Right lobe of liver (tissue), 4 donors: ENCODE measurements around the gene CELSR3.

ENCODE experiments used
- POLR2A ChIP-seq: fragments of 450-650 bp; IDR thresholded peaks from one replicate; pipeline ENCODE4 v1.6.1; 2017; ENCODE audit warnings: antibody characterized with exemption, mild to moderate bottlenecking
- TF ChIP-seq, protein P1 (sequence below), 4 donors: fragments of 200-600 bp in 3 of 4; fragments of 450-650 bp in 1 of 4; IDR thresholded peaks; one replicate each; pipeline versions ENCODE4 v1.5.1 to v1.8.0; 2016 to 2022; ENCODE audit warnings: antibody characterized with exemption in 4 of 4, mild to moderate bottlenecking in 2 of 4
- donor health status: DM: no; HTN: no; CAD: no.
- donor health status: DM: no; HTN: no; CAD: no.
- donor health status: DM: no; HTN: yes; CAD: no.

- TF ChIP-seq, protein P1, sequence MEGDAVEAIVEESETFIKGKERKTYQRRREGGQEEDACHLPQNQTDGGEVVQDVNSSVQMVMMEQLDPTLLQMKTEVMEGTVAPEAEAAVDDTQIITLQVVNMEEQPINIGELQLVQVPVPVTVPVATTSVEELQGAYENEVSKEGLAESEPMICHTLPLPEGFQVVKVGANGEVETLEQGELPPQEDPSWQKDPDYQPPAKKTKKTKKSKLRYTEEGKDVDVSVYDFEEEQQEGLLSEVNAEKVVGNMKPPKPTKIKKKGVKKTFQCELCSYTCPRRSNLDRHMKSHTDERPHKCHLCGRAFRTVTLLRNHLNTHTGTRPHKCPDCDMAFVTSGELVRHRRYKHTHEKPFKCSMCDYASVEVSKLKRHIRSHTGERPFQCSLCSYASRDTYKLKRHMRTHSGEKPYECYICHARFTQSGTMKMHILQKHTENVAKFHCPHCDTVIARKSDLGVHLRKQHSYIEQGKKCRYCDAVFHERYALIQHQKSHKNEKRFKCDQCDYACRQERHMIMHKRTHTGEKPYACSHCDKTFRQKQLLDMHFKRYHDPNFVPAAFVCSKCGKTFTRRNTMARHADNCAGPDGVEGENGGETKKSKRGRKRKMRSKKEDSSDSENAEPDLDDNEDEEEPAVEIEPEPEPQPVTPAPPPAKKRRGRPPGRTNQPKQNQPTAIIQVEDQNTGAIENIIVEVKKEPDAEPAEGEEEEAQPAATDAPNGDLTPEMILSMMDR (IDR thresholded peaks at IDR 0.05) = no peak
- no peak for TF ChIP-seq POLR2A
Measured at GRCh38 chr3:48655063-48655462, 7.6 kb downstream of the CELSR3 start.
